ENCODE measurements around the gene PDE10A.
"Not testable (repeated sequence)": the region's sequence is repeated elsewhere in the genome, so short reads cannot be mapped to it uniquely, and the experiment has no call there.

The PDE10A gene

GRCh38 chr6:165618891-165619290 lies 44.1 kb downstream of the PDE10A start:
- DNase-seq = not testable (repeated sequence)

- no peak for DNase-seq
These were observed 44.8 kb downstream of the PDE10A start for GRCh38 chr6:165618241-165618640.

DNA sequence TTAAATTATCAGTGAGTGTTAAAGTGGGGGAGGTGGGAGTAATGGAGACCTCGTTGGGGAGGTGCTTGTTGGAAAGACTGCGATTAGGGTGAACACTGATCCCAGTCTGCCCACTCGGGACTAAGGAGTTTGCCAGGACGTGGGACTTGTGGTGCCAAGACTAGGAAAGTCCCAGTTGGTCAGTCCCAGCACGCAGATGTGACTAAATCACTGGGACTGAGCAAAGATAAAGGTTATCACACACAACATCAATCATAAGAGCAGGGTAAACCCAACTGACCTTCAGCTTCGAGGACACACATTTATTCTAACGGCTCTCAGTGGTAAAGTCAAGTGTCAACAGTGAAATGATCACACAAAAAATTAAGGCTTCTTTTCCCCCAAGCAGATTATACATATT lies 45.5 kb downstream of the PDE10A start:
- DNase-seq = no peak

DNA sequence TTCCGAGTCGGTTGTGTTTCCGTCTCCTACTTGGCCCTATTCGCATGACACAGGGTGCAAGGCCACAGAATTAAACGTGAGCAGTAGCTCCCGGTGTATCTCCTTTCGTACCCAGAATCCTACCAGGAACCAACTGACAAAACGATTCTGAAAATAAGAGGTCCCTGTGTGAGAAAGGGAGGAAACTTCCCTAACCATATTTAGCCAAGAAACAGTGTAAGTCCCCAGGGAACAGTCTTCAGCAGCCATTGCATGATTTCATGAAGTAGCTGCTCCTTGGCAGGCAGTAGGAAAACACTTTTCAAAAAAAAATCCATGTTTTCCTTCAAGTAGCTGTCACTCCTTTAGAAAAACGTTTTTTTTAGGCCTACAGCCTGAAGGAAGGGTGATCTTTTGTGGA lies 46.9 kb downstream of the PDE10A start:
- DNase-seq = no peak

DNA sequence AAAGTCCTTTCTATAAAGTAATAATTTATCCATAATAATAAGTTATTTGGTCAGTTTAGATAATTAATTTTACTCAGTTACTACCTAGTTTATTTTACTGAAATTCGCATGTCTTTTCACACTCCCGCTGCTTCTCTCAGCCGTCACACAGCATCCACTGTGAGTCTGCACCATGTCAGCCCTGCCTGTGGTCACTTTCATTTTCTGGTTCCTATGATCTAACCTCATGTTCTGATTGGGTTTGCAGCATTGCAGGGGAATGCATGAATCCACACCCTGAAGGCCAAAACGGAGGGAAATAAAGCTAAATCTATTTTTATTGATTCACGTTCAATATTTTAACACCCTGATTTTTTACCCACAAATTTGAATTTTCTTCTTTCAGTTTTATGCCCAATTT lies 47.4 kb downstream of the PDE10A start:
- no peak for DNase-seq

GRCh38 chr6:165611294-165611693 lies 51.7 kb downstream of the PDE10A start:
- no peak for DNase-seq

DNA sequence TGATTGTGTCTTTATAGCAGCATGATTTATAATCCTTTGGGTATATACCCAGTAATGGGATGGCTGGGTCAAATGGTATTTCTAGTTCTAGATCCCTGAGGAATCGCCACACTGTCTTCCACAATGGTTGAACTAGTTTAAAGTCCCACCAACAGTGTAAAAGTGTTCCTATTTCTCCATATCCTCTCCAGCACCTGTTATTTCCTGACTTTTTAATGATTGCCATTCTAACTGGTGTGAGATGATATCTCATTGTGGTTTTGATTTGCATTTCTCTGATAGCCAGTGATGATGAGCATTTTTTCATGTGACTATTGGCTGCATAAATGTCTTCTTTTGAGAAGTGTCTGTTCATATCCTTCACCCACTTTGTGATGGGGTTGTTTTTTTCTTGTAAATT lies 54.5 kb downstream of the PDE10A start:
- DNase-seq = not testable (repeated sequence)

GRCh38 chr6:165606740-165607008 lies 56.4 kb downstream of the PDE10A start:
- no peak for DNase-seq

- DNase-seq = no peak
These were observed 56.9 kb downstream of the PDE10A start for GRCh38 chr6:165605901-165606739.

GRCh38 chr6:165605182-165605875 lies 57.7 kb downstream of the PDE10A start:
- no peak for DNase-seq

GRCh38 chr6:165602291-165602690 lies 60.8 kb downstream of the PDE10A start:
- no peak for DNase-seq

DNA sequence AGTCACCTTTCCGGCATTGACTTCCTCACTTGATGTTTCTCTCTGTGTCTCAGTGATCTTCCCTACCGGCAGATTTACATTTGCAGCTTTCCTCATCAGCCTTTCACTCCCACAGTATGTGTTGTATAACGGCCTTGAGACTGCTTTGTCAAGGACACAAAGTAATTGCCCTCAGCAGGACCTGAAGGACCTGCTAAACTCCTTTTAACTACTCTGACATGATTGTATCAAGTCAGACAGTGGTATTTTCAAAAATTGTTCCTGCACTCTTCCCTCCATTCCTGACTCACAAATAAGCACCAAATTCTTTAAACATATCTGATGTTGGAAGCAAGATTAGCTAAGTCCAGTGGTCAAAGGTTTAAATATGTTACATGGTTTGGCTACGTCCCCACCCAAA lies 62.4 kb downstream of the PDE10A start:
- no peak for DNase-seq

DNA sequence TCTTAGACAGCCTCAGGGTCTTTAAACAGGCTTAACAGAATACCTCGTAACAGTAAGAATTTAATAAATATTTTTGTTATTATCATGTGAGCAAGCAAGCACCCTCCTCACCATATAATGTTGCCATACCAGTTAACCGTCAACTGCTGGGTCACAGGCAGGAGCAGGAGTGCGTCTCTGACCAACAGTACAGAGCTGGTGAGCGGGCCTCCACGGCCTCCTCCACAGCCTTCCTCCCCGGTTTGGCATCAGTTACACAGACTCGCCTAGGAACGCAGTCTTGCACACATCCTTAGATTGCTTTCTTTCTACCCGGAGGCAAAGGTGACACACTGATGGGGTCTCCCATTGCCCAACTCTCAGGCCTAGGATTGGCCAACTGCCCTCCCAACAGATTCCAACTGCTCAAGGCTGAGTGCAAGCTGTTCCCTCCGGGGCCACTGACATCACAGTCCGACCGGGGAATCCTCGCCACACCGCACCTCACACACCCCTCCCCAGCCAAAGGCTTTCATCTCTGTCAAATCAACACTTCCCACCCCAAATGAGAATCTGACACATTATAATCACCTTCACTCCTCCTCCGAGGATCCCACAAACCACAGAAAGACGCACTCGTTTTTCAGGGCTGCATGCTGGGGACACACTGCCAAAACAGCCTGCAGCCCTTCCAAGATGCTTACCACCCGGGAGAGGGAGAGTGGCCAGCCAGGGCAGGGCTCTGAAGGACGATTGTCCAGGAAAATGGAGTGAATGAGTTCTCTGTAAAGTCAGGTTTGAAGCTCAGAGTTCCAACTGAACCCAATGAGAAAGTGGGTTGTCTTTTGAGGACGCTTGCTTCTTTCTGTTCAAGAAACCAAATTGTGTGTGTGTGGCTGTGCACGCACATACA lies 63.2 kb downstream of the PDE10A start:
- no peak for DNase-seq

DNA sequence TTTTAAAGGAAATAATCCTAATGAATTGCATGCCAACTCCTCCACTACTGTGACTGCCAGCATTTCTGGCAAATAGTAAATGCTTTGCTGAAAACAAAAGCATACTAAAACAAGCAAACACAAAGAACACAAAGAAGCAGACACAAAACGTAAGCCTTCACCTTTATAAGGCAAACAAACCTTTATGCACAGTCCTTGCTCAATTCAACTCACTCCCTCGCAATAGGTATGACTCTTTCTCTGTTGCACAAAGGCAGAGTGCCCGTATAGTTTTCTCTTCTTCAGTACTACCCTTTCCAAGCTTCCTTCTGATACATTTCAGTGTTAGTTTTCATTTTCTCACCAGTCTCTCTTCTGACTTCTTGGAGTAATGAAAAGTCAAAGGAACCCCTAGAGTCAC lies 63.9 kb downstream of the PDE10A start:
- no peak for DNase-seq

- no peak for DNase-seq
These were observed 65.2 kb downstream of the PDE10A start for GRCh38 chr6:165597821-165598220.

GRCh38 chr6:165594584-165595333 lies 68.3 kb downstream of the PDE10A start:
- no peak for DNase-seq

DNA sequence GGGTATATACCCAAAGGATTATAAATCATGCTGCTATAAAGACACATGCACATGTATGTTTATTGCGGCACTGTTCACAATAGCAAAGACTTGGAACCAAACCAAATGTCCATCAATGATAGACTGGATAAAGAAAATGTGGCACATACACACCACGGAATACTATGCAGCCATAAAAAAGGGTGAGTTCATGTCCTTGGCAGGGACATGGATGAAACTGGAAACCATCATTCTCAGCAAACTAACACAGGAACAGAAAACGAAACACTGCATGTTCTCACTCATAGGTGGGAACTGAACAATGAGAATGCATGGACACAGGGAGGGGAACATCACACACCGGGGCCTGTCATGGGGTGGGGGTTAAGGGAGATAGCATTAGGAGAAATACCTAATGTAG lies 70.1 kb downstream of the PDE10A start:
- not testable (repeated sequence) for DNase-seq

DNA sequence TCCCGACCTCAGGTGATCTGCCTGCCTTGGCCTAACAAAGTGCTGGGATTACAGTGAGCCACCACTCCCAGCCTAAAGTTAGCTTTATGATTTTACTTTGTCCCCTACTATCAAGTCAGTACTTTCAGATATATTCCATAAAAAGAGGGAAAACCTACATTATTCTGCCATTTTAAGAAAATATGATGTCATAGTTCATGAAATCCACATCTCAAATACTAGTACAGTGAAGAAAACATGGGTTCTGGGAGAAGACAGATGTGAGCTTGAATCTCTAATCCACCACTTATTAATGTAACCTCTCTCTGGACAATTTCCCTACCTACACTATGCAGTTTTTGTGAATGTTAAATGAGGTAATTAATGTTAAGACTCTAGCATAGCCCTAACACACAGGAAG lies 74.5 kb downstream of the PDE10A start:
- no peak for DNase-seq

- DNase-seq = no peak
These were observed 75.8 kb downstream of the PDE10A start for GRCh38 chr6:165587206-165587605.

DNA sequence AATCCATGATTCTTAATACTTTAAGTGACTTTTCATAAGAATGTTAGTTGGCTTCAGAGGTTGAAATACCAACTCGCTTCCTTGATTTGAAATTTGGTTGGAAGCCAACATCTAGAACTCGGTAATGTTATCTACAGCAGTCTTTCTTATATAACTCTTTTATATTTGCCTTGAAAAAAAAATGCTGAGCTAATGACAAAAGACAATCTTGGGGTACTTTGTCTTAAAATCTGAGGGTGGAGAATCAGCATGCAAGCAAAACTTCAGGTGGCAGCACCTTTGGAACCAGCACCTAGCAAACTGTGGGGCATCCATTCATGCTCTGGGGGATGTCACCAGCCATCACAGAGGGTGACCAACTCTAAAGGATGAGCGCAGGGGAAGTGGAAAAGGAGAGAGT lies 76.3 kb downstream of the PDE10A start:
- no peak for DNase-seq

DNA sequence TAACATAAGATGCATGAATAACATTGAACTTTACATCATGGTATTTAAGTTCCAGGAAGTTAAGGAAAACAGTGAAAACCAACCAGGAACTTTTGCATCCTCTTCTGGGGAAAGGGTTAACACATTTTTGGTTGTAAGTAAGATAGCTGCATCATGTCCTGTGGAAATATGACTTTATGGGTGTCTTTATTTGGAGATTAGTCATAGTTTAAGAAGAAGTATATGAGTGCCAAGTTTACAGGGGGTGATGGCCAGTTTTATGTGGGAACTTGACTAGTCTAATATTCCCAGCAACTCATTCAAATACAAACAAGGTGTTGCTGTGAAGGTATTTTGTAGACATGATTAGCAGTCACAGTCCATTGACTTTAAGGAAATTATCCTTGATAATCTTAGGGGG lies 78.0 kb downstream of the PDE10A start:
- no peak for DNase-seq

GRCh38 chr6:165584541-165584940 lies 78.5 kb downstream of the PDE10A start:
- DNase-seq = no peak

DNA sequence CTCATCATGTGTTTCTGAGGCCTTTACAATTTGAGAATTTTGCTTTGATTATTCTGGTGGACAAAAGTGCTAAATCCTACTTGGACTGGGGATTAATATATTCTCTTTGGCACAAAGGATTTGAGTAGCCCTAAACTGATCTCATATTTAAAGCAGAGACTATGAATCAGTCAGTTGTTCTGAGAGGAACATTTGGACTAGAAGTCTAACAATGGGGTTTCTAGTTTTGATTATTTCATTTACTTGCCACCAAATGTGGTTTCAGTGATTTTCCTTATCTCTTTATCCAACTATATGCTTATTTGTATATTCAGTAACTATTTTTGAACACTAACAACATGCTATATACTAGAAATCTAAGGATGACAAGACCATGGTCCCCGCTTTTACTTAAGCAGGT lies 81.4 kb downstream of the PDE10A start:
- DNase-seq = no peak
